Stimulated activated CD4-positive, alpha-beta T cell treated with anti-CD3 and anti-CD28 coated beads, TNF-alpha, amount 100 ng/mL, for 4 hours (primary cell): Measurements from ENCODE around the gene GPR22.

Experiments used
- DNase-seq, 3 experiments: peaks; one replicate each; pipeline ENCODE4 v3.0.0-alpha.2; 2020; ENCODE audit warnings: low read depth in 3 of 3

Gene GPR22

GRCh38 chr7:107474104-107474521 is 4.3 kb downstream of the GPR22 start:
- DNase-seq, result no peak

- DNase-seq, result no peak
These were observed 9.4 kb downstream of the GPR22 start for GRCh38 chr7:107479303-107479702.

GRCh38 chr7:107480932-107481331 is 11.1 kb downstream of the GPR22 start:
- no peak for DNase-seq

GRCh38 chr7:107482571-107482970 is 12.7 kb downstream of the GPR22 start:
- DNase-seq, result no peak

GRCh38 chr7:107486041-107486440 is 16.2 kb downstream of the GPR22 start:
- no peak for DNase-seq

- no peak for DNase-seq
These were observed 23.0 kb downstream of the GPR22 start for GRCh38 chr7:107492875-107493274.

- DNase-seq, result no peak
These were observed 24.5 kb downstream of the GPR22 start for GRCh38 chr7:107494315-107494751.

GRCh38 chr7:107494884-107495283 is 25.0 kb downstream of the GPR22 start:
- no peak for DNase-seq

- no peak for DNase-seq
These were observed 25.7 kb downstream of the GPR22 start for GRCh38 chr7:107495516-107495915.

- DNase-seq, result no peak
These were observed 29.9 kb downstream of the GPR22 start for GRCh38 chr7:107499731-107500130.

- no peak for DNase-seq
These were observed 31.7 kb downstream of the GPR22 start for GRCh38 chr7:107501593-107501992.

- DNase-seq, result no peak
These were observed 32.3 kb downstream of the GPR22 start for GRCh38 chr7:107502154-107502553.

- no peak for DNase-seq
These were observed 32.9 kb downstream of the GPR22 start for GRCh38 chr7:107502797-107503196.

- DNase-seq, result no peak
These were observed 33.8 kb downstream of the GPR22 start for GRCh38 chr7:107503687-107504086.

GRCh38 chr7:107505362-107505761 is 35.5 kb downstream of the GPR22 start:
- no peak for DNase-seq

- DNase-seq, result no peak
These were observed 36.3 kb downstream of the GPR22 start for GRCh38 chr7:107505997-107506673.

GRCh38 chr7:107506674-107507339 is 37.0 kb downstream of the GPR22 start:
- DNase-seq, result no peak
